ENCODE results near the gene CD109.

DNA sequence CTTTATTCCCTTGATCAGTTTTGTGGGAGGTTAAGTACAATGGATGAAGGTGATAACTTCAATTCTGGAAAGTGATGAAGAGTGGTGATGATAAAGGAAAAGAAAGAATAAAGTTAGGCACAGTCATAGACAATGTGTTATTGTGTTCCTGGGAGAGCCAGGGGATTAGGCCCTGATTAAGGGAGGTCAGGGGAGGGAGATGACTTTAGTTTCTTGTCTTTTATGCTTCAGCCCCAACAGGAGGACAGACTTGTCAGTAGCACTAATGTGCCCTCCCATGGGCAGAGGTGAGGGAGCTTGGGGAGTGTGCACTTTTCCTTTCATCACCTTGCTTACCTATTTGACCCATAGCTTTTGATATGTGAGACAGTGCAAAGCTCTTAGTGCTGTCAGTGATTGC, 115.7 kb downstream of the CD109 start:
- TF ChIP-seq, protein P1, sequence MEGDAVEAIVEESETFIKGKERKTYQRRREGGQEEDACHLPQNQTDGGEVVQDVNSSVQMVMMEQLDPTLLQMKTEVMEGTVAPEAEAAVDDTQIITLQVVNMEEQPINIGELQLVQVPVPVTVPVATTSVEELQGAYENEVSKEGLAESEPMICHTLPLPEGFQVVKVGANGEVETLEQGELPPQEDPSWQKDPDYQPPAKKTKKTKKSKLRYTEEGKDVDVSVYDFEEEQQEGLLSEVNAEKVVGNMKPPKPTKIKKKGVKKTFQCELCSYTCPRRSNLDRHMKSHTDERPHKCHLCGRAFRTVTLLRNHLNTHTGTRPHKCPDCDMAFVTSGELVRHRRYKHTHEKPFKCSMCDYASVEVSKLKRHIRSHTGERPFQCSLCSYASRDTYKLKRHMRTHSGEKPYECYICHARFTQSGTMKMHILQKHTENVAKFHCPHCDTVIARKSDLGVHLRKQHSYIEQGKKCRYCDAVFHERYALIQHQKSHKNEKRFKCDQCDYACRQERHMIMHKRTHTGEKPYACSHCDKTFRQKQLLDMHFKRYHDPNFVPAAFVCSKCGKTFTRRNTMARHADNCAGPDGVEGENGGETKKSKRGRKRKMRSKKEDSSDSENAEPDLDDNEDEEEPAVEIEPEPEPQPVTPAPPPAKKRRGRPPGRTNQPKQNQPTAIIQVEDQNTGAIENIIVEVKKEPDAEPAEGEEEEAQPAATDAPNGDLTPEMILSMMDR (IDR thresholded peaks at IDR 0.05; ENCODE audit: control extremely low read depth in 1 of 3, insufficient read depth in 1 of 3, low read depth in 1 of 3, low read length in 3 of 3) = no peak
- TF ChIP-seq CREB1 (IDR thresholded peaks at IDR 0.05) = no peak
- TF ChIP-seq, protein P2, sequence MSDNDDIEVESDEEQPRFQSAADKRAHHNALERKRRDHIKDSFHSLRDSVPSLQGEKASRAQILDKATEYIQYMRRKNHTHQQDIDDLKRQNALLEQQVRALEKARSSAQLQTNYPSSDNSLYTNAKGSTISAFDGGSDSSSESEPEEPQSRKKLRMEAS (IDR thresholded peaks at IDR 0.05) = no peak

All from H1 (cell line).